Measurements from ENCODE around the gene ANXA11.

Gene ANXA11

GRCh38 chr10:80187465-80188409 lies 17.6 kb downstream of the ANXA11 start:
- peak; percentile 1 to 34 for DNase-seq

GRCh38 chr10:80187060-80187459 lies 18.3 kb downstream of the ANXA11 start:
- DNase-seq: no peak

- no peak for DNase-seq
Observed at GRCh38 chr10:80186364-80187012, 18.8 kb downstream of the ANXA11 start.

- no peak for DNase-seq
Observed at GRCh38 chr10:80185578-80186299, 19.6 kb downstream of the ANXA11 start.

GRCh38 chr10:80184291-80184690 lies 21.0 kb downstream of the ANXA11 start:
- no peak for DNase-seq

- DNase-seq: no peak
Observed at GRCh38 chr10:80183436-80183835, 21.9 kb downstream of the ANXA11 start.

- DNase-seq: no peak
Observed at GRCh38 chr10:80182986-80183385, 22.4 kb downstream of the ANXA11 start.

- DNase-seq: no peak
Observed at GRCh38 chr10:80177781-80178636, 27.3 kb downstream of the ANXA11 start.

GRCh38 chr10:80176526-80176925 lies 28.8 kb downstream of the ANXA11 start:
- no peak for DNase-seq

- no peak for DNase-seq
Observed at GRCh38 chr10:80174641-80175395, 30.5 kb downstream of the ANXA11 start.

- DNase-seq: peak; percentile 22 to 53
Observed at GRCh38 chr10:80173466-80173865, 31.9 kb downstream of the ANXA11 start.

GRCh38 chr10:80172896-80173295 lies 32.4 kb downstream of the ANXA11 start:
- DNase-seq: no peak

GRCh38 chr10:80171248-80171660 lies 34.1 kb downstream of the ANXA11 start:
- DNase-seq: no peak

GRCh38 chr10:80170641-80171040 lies 34.7 kb downstream of the ANXA11 start:
- no peak for DNase-seq

- DNase-seq: no peak
Observed at GRCh38 chr10:80170026-80170425, 35.3 kb downstream of the ANXA11 start.

GRCh38 chr10:80168679-80169380 lies 36.5 kb downstream of the ANXA11 start:
- DNase-seq: no peak

GRCh38 chr10:80168162-80168511 lies 37.2 kb downstream of the ANXA11 start:
- no peak for DNase-seq

- DNase-seq: no peak
Observed at GRCh38 chr10:80167471-80168161, 37.7 kb downstream of the ANXA11 start.

- no peak for DNase-seq
Observed at GRCh38 chr10:80166581-80167470, 38.5 kb downstream of the ANXA11 start.

All from SHP77 (cell line).